Gastroesophageal sphincter (tissue), 3 donors: ENCODE data around the gene SMIM28.

Source experiments
- EP300 ChIP-seq: sonication (generic); formaldehyde crosslinking; IDR thresholded peaks from one replicate; pipeline ENCODE4 v1.6.1; 2017; ENCODE audit warnings: antibody characterized with exemption, mild to moderate bottlenecking
- POLR2A ChIP-seq, 2 donors: fragments of 450-650 bp; IDR thresholded peaks; one replicate each; pipeline ENCODE4 v1.6.1; 2017; ENCODE audit warnings: antibody characterized with exemption in 2 of 2, mild to moderate bottlenecking in 2 of 2, moderate library complexity in 1 of 2
- POLR2AphosphoS5 ChIP-seq: sonication (generic); formaldehyde crosslinking; IDR thresholded peaks from one replicate; pipeline ENCODE4 v1.6.1; 2017; ENCODE audit warnings: antibody characterized with exemption
- TF ChIP-seq, protein P1 (sequence below), 4 experiments: fragments of 200-600 bp in 2 of 4; fragments of 450-650 bp in 2 of 4; sonication (generic) in 1 of 4; IDR thresholded peaks; one replicate each; pipeline ENCODE4 v1.5.1; 2017 to 2019; ENCODE audit warnings: antibody characterized with exemption in 4 of 4, mild to moderate bottlenecking in 2 of 4, moderate library complexity in 2 of 4

GRCh38 chr6:138417493-138418117, 39.9 kb downstream of the SMIM28 start:
- TF ChIP-seq, protein P1, sequence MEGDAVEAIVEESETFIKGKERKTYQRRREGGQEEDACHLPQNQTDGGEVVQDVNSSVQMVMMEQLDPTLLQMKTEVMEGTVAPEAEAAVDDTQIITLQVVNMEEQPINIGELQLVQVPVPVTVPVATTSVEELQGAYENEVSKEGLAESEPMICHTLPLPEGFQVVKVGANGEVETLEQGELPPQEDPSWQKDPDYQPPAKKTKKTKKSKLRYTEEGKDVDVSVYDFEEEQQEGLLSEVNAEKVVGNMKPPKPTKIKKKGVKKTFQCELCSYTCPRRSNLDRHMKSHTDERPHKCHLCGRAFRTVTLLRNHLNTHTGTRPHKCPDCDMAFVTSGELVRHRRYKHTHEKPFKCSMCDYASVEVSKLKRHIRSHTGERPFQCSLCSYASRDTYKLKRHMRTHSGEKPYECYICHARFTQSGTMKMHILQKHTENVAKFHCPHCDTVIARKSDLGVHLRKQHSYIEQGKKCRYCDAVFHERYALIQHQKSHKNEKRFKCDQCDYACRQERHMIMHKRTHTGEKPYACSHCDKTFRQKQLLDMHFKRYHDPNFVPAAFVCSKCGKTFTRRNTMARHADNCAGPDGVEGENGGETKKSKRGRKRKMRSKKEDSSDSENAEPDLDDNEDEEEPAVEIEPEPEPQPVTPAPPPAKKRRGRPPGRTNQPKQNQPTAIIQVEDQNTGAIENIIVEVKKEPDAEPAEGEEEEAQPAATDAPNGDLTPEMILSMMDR (IDR thresholded peaks at IDR 0.05), result no peak
- no peak for TF ChIP-seq POLR2A (IDR thresholded peaks at IDR 0.05)
- no peak for TF ChIP-seq EP300
- TF ChIP-seq POLR2AphosphoS5, result no peak
